MM.1S (cell line): ENCODE data around the gene SLC40A1.

ENCODE experiments used
- EZH2 ChIP-seq: fragments of 300-600 bp; sonication (generic); optimal IDR thresholded peaks from 2 replicates; pipeline ENCODE3; 2017; ENCODE audit warnings: low read depth, mild to moderate bottlenecking, antibody characterized with exemption, low read length, mixed read lengths
- EZH2phosphoT487 ChIP-seq: fragments of 300-600 bp; sonication (generic); IDR thresholded peaks from 2 replicates; pipeline ENCODE4 v1.6.1; 2018; ENCODE audit warnings: antibody characterized with exemption, low read length
- TF ChIP-seq, protein P1 (sequence below): fragments of 300-600 bp; sonication (generic); IDR thresholded peaks from 2 replicates; pipeline ENCODE4 v1.5.1; 2016; ENCODE audit warnings: antibody characterized with exemption, low read length, mixed read lengths

DNA sequence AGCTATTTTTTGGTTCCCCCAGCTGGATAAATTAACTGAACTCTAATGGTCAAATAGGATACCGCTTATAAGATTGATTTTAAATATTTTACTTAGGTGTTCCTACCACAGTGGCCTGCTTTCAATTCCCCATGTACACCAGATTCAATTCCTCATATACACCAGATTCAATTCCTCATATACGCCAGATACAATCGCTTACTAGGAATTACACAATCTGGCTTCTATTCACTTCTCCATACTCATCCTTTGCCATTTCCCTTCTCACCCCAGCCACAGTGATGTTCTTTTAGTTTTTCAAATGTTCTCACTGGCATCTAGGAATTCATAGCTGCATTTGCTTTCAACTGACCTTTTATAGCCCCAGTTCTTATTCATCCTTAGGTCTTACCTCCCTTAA is 66.5 kb downstream of the SLC40A1 start:
- TF ChIP-seq, protein P1, sequence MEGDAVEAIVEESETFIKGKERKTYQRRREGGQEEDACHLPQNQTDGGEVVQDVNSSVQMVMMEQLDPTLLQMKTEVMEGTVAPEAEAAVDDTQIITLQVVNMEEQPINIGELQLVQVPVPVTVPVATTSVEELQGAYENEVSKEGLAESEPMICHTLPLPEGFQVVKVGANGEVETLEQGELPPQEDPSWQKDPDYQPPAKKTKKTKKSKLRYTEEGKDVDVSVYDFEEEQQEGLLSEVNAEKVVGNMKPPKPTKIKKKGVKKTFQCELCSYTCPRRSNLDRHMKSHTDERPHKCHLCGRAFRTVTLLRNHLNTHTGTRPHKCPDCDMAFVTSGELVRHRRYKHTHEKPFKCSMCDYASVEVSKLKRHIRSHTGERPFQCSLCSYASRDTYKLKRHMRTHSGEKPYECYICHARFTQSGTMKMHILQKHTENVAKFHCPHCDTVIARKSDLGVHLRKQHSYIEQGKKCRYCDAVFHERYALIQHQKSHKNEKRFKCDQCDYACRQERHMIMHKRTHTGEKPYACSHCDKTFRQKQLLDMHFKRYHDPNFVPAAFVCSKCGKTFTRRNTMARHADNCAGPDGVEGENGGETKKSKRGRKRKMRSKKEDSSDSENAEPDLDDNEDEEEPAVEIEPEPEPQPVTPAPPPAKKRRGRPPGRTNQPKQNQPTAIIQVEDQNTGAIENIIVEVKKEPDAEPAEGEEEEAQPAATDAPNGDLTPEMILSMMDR: no peak
- no peak for TF ChIP-seq EZH2phosphoT487
- TF ChIP-seq EZH2: no peak
